OCI-LY3 (cell line): ENCODE data around the gene CLEC2D.

Experiments
- H2AFZ ChIP-seq: fragments of 200-600, 300-600 bp; shearing (Covaris generic); 2 replicates; pipeline ENCODE4 v1.6.0; 2014; ENCODE audit warnings: antibody characterized with exemption, low read depth, low read length
- H3K27ac ChIP-seq: fragments of 200-600, 300-600 bp; sonication (generic); 2 replicates; pipeline ENCODE4 v1.5.1; 2014; ENCODE audit warnings: mild to moderate bottlenecking, low read length, moderate library complexity, mixed read lengths
- H3K27me3 ChIP-seq: fragments of 200-600, 300-600 bp; sonication (generic); 2 replicates; pipeline ENCODE4 v1.6.1; 2014; ENCODE audit warnings: low read depth, low read length, mixed read lengths
- H3K36me3 ChIP-seq: fragments of 200-600, 300-600 bp; sonication (generic); replicated peaks from 2 replicates; pipeline ENCODE3; 2014; ENCODE audit warnings: low read depth, low read length, mixed read lengths
- H3K4me1 ChIP-seq: fragments of 300-600, 200-600 bp; sonication (generic); 2 replicates; pipeline ENCODE4 v1.6.1; 2014; ENCODE audit warnings: low read length, mixed read lengths
- H3K4me2 ChIP-seq: fragments of 200-600, 300-600 bp; sonication (generic); 2 replicates; pipeline ENCODE4 v1.6.1; 2014; ENCODE audit warnings: low read length, mixed read lengths
- H3K4me3 ChIP-seq: fragments of 300-600, 200-600 bp; sonication (generic); 2 replicates; pipeline ENCODE4 v1.5.1; 2014; ENCODE audit warnings: antibody characterized with exemption, mild to moderate bottlenecking, low read length, moderate library complexity
- H3K79me2 ChIP-seq: fragments of 300-600, 200-600 bp; shearing (Covaris generic); 2 replicates; pipeline ENCODE4 v1.6.1; 2014; ENCODE audit warnings: mild to moderate bottlenecking, low read length, mixed read lengths
- H3K9ac ChIP-seq: fragments of 300-600, 200-600 bp; shearing (Covaris generic); 2 replicates; pipeline ENCODE4 v1.6.0; 2014; ENCODE audit warnings: mild to moderate bottlenecking, low read length, moderate library complexity
- H3K9me3 ChIP-seq: fragments of 200-600, 300-600 bp; shearing (Covaris generic); 2 replicates; pipeline ENCODE4 v1.6.1; 2014; ENCODE audit warnings: low read length, mixed read lengths; ENCODE audit not compliant: insufficient read depth
- H4K20me1 ChIP-seq: fragments of 200-600, 300-600 bp; sonication (generic); 2 replicates; pipeline ENCODE4 v1.6.1; 2016; ENCODE audit warnings: low read length, mixed read lengths; ENCODE audit not compliant: insufficient read depth
- EZH2phosphoT487 ChIP-seq: fragments of 200-600 bp; shearing (Covaris generic); IDR thresholded peaks from 2 replicates; pipeline ENCODE4 v1.6.1; 2018; ENCODE audit warnings: antibody characterized with exemption, mixed run types, low read depth
- TF ChIP-seq, protein P1 (sequence below): fragments of 200-600, 300-600 bp; sonication (generic); IDR thresholded peaks from 2 replicates; pipeline ENCODE4 v1.5.1; 2014; ENCODE audit warnings: antibody characterized with exemption, low read length, low read depth

Gene CLEC2D

DNA sequence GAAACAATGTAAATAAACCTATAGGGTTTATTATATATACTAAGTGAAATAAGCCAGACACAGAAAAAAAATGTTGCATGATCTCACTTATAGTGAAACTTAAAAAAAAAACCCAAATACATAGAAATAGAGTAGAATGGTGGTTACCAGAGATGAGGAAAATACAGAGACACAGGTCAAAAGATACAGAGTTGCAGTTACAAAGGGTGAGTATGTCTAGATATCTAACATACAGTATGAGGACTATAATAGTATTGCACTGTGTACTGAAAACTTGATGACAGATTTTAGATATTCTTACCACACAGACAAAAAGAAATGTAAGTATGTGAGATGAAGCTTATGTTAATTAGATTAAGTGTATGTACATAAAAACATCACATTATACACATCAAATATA, 28.1 kb downstream of the CLEC2D start:
- H4K20me1 ChIP-seq = no peaks in the 10 kb centered on the region
- peaks cover 49% of the 10 kb centered on the region for H3K4me1 ChIP-seq
- no peaks in the 10 kb centered on the region for H3K79me2 ChIP-seq

DNA sequence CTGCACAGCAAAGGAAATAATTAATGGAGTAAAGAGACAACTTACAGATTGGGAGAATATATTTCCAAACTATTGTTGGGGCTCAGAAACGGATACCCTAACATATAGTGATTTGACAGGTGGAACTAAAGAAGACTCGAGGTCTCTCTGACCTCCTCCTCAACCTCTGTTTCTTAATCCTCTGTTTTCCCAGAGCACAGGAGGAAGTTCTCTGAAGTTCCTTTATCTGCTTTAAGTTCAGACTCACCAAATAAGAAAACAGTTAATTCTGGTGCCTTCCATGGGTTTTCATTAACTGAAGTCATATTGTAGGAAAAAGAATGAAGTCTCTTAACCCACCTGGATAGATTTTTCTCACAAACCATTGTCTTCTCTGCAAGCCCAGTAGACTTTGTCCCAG, 29.2 kb downstream of the CLEC2D start:
- 0 out of 2 replicates have a peak, but pooled peaks cover 7% of the 10 kb centered on the region for H3K9me3 ChIP-seq
- no peak overlapping the region for H3K27ac ChIP-seq
- H3K4me1 ChIP-seq = peaks cover 54% of the 10 kb centered on the region
- no peak overlapping the region for H2AFZ ChIP-seq
- no peaks in the 10 kb centered on the region for H4K20me1 ChIP-seq
- no peak overlapping the region for H3K9ac ChIP-seq
- H3K4me3 ChIP-seq = no peak overlapping the region
- H3K4me2 ChIP-seq = no peak overlapping the region
- no peaks in the 10 kb centered on the region for H3K27me3 ChIP-seq
- no peaks in the 10 kb centered on the region for H3K79me2 ChIP-seq
- peaks cover 32% of the 10 kb centered on the region for H3K36me3 ChIP-seq
- no peak for TF ChIP-seq EZH2phosphoT487
- TF ChIP-seq, protein P1, sequence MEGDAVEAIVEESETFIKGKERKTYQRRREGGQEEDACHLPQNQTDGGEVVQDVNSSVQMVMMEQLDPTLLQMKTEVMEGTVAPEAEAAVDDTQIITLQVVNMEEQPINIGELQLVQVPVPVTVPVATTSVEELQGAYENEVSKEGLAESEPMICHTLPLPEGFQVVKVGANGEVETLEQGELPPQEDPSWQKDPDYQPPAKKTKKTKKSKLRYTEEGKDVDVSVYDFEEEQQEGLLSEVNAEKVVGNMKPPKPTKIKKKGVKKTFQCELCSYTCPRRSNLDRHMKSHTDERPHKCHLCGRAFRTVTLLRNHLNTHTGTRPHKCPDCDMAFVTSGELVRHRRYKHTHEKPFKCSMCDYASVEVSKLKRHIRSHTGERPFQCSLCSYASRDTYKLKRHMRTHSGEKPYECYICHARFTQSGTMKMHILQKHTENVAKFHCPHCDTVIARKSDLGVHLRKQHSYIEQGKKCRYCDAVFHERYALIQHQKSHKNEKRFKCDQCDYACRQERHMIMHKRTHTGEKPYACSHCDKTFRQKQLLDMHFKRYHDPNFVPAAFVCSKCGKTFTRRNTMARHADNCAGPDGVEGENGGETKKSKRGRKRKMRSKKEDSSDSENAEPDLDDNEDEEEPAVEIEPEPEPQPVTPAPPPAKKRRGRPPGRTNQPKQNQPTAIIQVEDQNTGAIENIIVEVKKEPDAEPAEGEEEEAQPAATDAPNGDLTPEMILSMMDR = no peak

More for the DNA sequence above, 28.1 kb downstream of the CLEC2D start:
- no peak overlapping the region for H3K4me3 ChIP-seq
- H3K4me2 ChIP-seq = no peak overlapping the region
- no peak overlapping the region for H3K27ac ChIP-seq
- H3K9me3 ChIP-seq = 0 out of 2 replicates have a peak, but pooled peaks cover 7% of the 10 kb centered on the region
- H3K36me3 ChIP-seq = peaks cover 40% of the 10 kb centered on the region
- H3K9ac ChIP-seq = no peak overlapping the region
- TF ChIP-seq EZH2phosphoT487 = no peak
- TF ChIP-seq, protein P1 = no peak
- no peaks in the 10 kb centered on the region for H3K27me3 ChIP-seq
- H2AFZ ChIP-seq = no peak overlapping the region

DNA sequence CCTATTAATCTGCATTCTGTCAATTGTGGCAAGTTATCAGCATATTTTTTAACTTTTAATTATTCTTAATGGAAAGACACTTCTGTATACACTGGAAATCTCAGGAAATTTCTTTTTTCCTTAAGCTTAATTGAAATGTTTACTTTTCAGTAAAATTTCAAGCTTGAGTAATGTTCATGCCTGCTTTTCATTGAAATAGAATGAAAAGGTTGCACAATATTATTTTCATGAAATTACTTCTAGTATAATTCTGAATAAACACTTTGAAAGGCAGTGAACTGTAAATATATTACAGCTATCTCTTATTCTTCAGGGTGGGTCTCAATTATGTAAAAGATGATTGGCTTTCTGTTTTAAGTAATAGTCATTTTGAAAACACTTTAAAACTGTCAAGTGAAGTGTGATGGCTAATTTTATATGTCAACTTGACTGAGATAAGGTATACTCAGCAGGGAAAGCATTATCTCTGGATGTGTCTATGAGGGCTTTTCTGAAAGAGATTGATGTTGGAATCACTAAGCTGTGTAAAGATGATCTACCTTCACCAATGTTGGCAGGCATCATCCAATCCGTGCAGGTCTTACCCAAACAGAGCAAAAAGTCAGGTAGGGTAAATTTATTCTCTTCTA, 29.9 kb downstream of the CLEC2D start:
- H2AFZ ChIP-seq = no peak overlapping the region
- H3K27ac ChIP-seq = no peak overlapping the region
- no peaks in the 10 kb centered on the region for H4K20me1 ChIP-seq
- H3K27me3 ChIP-seq = no peaks in the 10 kb centered on the region
- no peaks in the 10 kb centered on the region for H3K79me2 ChIP-seq
- no peak overlapping the region for H3K4me2 ChIP-seq
- H3K36me3 ChIP-seq = peaks cover 27% of the 10 kb centered on the region
- peaks cover 49% of the 10 kb centered on the region for H3K4me1 ChIP-seq
- no peak overlapping the region for H3K4me3 ChIP-seq
- TF ChIP-seq, protein P1 = no peak
- TF ChIP-seq EZH2phosphoT487 = no peak
- H3K9me3 ChIP-seq = 0 out of 2 replicates have a peak, but pooled peaks cover 7% of the 10 kb centered on the region
- H3K9ac ChIP-seq = no peak overlapping the region

DNA sequence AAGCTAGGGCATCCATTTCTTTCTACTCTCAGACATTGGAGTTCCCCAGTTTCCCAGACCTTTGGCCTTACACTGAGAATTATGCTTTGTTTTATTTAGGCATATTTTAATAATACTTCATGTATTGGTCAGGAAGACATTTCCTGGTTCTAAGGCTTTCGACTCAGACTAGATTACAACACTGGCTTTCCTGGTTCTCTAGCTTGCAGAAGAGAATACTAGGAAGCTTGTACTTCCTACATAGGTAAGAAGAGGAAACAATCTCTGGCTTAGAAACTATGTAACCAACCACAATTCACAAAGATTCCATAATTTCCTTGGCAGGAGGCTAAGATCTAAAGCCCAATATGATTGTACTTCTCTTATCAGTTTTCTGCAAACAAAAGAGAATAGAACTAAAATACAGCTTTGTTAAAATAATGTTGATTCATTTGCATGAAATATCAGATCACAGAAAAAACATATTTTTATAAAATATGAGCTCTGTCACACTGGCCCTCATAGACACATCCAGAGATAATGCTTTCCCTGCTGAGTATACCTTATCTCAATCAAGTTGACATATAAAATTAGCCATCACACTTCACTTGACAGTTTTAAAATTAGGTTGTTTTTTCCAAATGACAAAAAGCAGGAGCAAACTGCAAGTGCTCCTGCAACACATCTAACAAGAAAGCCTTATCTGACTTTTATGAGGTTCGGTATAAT, 30.5 kb downstream of the CLEC2D start:
- no peaks in the 10 kb centered on the region for H3K27me3 ChIP-seq
- H2AFZ ChIP-seq = no peak overlapping the region
- H3K27ac ChIP-seq = no peak overlapping the region
- H3K79me2 ChIP-seq = no peaks in the 10 kb centered on the region
- peaks cover 21% of the 10 kb centered on the region for H3K36me3 ChIP-seq
- no peak overlapping the region for H3K4me2 ChIP-seq
- H3K4me3 ChIP-seq = no peak overlapping the region
- no peak for TF ChIP-seq EZH2phosphoT487
- H3K9me3 ChIP-seq = 0 out of 2 replicates have a peak, but pooled peaks cover 7% of the 10 kb centered on the region
- no peaks in the 10 kb centered on the region for H4K20me1 ChIP-seq
- H3K9ac ChIP-seq = no peak overlapping the region
- H3K4me1 ChIP-seq = peaks cover 43% of the 10 kb centered on the region
